ENCODE measurements around the gene PAX7. TPM values are rescaled to one million over a fixed set of nuclear protein-coding genes. Genes with fewer than 3 reads are reported as not detected.

The PAX7 gene
- total RNA-seq, 2 donors from 2014 or later: 0.32 TPM; not detected in 1

DNA sequence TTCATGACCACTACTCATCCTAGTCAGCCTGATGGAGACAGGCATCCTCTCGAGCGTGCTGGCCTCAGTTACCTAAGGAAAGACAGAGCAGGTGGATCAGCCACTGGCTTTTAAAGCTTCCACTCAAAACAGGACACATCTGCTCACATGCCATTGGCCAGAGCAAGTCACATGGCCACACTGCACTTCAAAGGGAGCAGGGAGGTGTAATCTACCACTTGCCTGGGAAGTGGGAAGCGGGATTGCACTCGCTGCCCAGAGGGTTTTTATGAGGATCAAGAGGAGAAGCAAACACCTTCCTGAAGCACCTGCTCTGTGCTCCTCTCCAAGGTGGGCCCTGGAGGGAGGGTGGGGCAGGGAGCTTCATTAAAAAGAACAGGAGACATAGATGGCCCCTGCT, 120.8 kb downstream of the PAX7 start:
- 24% methylated on average over 4 of the region's 4 CpGs for WGBS
- no peaks in the 10 kb centered on the region for H3K9me3 ChIP-seq
- no peaks in the 10 kb centered on the region for H3K4me1 ChIP-seq (replicated peaks)
- no peaks in the 10 kb centered on the region for H3K36me3 ChIP-seq
- DNase-seq (ENCODE audit: low spot score): no peak
- H3K4me3 ChIP-seq: no peak overlapping the region
- TF ChIP-seq POLR2AphosphoS5 (IDR thresholded peaks at IDR 0.05) (no peak), POLR2A (IDR thresholded peaks at IDR 0.05) (no peak), CTCF (IDR thresholded peaks at IDR 0.05) (no peak)
- intact Hi-C loops (cut with DNase I): no loop called here
- peaks cover 4% of the 10 kb centered on the region for H3K27me3 ChIP-seq (replicated peaks; ENCODE audit: insufficient read depth)
- H3K27ac ChIP-seq: no peak overlapping the region

GRCh38 chr1:18752409-18752808, 121.8 kb downstream of the PAX7 start:
- TF ChIP-seq POLR2AphosphoS5 (IDR thresholded peaks at IDR 0.05) (no peak), POLR2A (IDR thresholded peaks at IDR 0.05) (no peak), CTCF (IDR thresholded peaks at IDR 0.05) (no peak)
- H3K36me3 ChIP-seq: no peaks in the 10 kb centered on the region
- no peaks in the 10 kb centered on the region for H3K9me3 ChIP-seq
- H3K4me3 ChIP-seq: no peak overlapping the region
- intact Hi-C loops (cut with DNase I): no loop called here
- DNase-seq (ENCODE audit: low spot score): no peak
- no peak overlapping the region for H3K27ac ChIP-seq
- H3K27me3 ChIP-seq (replicated peaks; ENCODE audit: insufficient read depth): peaks cover 4% of the 10 kb centered on the region
- H3K4me1 ChIP-seq (replicated peaks): no peaks in the 10 kb centered on the region

- intact Hi-C loops (cut with DNase I): no loop called here
- TF ChIP-seq POLR2AphosphoS5 (IDR thresholded peaks at IDR 0.05) (no peak), CTCF (IDR thresholded peaks at IDR 0.05) (no peak), POLR2A (IDR thresholded peaks at IDR 0.05) (no peak)
- no peak for DNase-seq (ENCODE audit: low spot score)
- no peaks in the 10 kb centered on the region for H3K9me3 ChIP-seq
- H3K36me3 ChIP-seq: no peaks in the 10 kb centered on the region
- no peak overlapping the region for H3K27ac ChIP-seq
- 72% methylated on average over 3 of the region's 3 CpGs for WGBS
- H3K27me3 ChIP-seq (replicated peaks; ENCODE audit: insufficient read depth): no peaks in the 10 kb centered on the region
- no peaks in the 10 kb centered on the region for H3K4me1 ChIP-seq (replicated peaks)
- H3K4me3 ChIP-seq: no peak overlapping the region
Measured at GRCh38 chr1:18760156-18760555, 129.5 kb downstream of the PAX7 start.

DNA sequence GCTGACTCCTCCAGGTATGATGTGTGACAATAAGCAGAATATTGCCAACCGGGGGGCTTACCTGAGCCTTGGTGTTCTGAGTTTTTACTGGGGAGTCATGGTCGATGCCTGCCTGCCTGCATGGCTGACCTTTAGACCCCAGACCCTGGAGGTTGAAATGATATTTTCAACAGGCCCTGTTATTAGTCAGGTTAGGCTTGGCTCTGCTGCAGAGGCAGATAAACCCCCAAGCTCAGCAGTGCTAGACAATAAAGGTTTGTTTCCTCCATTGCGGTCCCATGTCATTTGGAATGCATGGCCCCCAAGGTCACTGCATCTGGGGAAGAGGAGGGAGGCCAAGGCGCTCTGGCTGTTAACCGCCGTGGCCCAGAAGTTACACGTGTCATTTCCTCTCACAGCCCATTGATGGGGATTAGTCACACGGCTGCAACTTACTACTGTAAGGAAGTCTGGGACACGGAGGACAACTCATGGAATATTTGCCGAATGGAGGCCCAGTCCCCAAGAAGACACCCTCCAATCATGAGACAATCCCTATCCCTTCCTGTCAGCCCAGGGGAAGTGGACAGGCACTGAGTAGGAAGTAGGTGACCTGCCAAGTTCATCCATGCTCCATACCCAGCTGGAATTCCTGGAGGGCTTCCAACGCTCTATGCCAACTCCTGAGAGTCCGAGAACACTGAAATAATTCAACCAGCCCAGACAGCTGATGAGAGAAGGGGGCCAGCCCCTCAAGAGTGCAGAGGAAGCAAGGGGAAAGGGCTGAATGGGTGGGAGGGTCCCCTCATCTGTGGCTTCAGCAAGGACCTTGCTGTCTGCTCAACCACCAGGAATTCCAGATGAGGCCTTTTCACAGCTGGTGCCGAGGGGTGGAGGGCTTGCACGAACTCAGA, 131.5 kb downstream of the PAX7 start:
- TF ChIP-seq POLR2A (IDR thresholded peaks at IDR 0.05) (no peak), POLR2AphosphoS5 (IDR thresholded peaks at IDR 0.05) (no peak), CTCF (IDR thresholded peaks at IDR 0.05) (no peak)
- Histone ChIP-seq H3K36me3 (no peaks in the 10 kb centered on the region), H3K4me3 (no peak overlapping the region), H3K27ac (no peak overlapping the region), H3K27me3 (replicated peaks; ENCODE audit: insufficient read depth) (no peaks in the 10 kb centered on the region), H3K4me1 (replicated peaks) (no peaks in the 10 kb centered on the region), H3K9me3 (no peaks in the 10 kb centered on the region)
- no peak for DNase-seq (ENCODE audit: low spot score)
- intact Hi-C loops (cut with DNase I): no loop called here
- WGBS: 83% methylated on average over 14 of the region's 14 CpGs

- TF ChIP-seq POLR2AphosphoS5 (IDR thresholded peaks at IDR 0.05) (no peak), POLR2A (IDR thresholded peaks at IDR 0.05) (no peak), CTCF (IDR thresholded peaks at IDR 0.05) (no peak)
- Histone ChIP-seq H3K4me1 (replicated peaks) (no peaks in the 10 kb centered on the region), H3K4me3 (no peak overlapping the region), H3K9me3 (no peaks in the 10 kb centered on the region), H3K27ac (no peak overlapping the region), H3K36me3 (no peaks in the 10 kb centered on the region), H3K27me3 (replicated peaks; ENCODE audit: insufficient read depth) (no peaks in the 10 kb centered on the region)
- intact Hi-C loops (cut with DNase I): no loop called here
- no peak for DNase-seq (ENCODE audit: low spot score)
- WGBS: 47% methylated on average over 7 of the region's 7 CpGs
Measured at GRCh38 chr1:18764362-18764761, 133.7 kb downstream of the PAX7 start.

All from prostate gland (tissue), 2 donors.